DMS153 treated with DMSO at 0.1 percent for 48 hours (cell line): ENCODE data around the gene SS18L1.
"Not testable (repeated sequence)": the region's sequence is repeated elsewhere in the genome, so short reads cannot be mapped to it uniquely, and the experiment has no call there.

Experiments
- DNase-seq: peaks from one replicate; lab custom pipeline; 2025; ENCODE audit not compliant: unreplicated experiment; lab: John Stamatoyannopoulos, UW

Gene SS18L1

GRCh38 chr20:62143081-62143956 lies at the start of gene SS18L1, which contains the start of gene PSMA7:
TSS of gene SS18L1 (plus strand) at chr20:62143769. CDS start at chr20:62143821, 52 bp downstream.
TSS of gene PSMA7 (minus strand) at chr20:62143394. CDS start at chr20:62143303, 91 bp downstream.
- peak; percentile 65 for DNase-seq

GRCh38 chr20:62096421-62097380 lies 46.9 kb upstream of the SS18L1 start:
- no peak for DNase-seq

DNA sequence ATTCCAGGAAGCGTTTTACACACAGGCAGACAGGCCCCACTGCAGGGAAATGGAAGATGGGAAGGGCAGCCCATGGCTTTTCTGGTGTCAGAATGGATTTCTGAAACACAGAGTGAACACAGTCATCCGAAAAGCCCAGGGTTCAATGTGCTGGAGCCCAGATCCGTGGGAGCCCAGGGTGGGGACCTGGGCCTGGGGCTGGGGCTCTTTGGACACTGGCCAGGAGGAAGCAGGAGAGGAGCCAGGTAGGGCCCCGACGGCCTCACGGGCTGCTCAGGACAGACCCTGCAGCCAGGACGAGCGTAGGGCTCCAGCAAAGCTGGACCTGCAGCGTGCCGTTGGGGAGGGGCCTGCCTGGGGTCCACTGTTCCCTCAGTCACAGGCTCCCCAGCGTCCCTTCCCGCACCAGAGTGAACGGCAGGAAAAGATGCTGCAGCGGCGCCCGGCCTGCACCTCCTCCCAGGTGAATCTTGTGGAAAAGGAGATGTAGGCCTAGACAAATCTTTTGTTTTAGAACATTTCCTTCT lies 45.6 kb upstream of the SS18L1 start:
- no peak for DNase-seq

DNA sequence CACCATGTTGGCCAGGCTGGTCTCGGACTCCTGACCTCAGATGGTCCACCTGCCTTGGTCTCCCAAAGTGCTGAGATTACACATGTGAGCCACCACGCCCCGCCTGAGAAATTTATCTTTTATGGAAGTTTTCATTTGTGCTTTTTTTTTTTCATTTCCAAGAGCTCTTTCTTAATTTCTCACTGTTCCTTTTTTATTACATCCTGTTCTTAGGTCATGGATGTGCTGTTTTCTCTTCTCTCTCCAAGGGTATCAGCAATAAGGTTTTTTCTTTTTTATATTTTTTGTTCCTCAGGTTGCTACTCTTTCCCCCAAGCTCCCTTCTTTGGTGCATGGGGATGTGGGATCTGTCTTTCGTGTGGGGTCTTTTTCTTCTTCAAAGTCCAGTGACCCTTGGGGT lies 42.5 kb upstream of the SS18L1 start:
- no peak for DNase-seq

DNA sequence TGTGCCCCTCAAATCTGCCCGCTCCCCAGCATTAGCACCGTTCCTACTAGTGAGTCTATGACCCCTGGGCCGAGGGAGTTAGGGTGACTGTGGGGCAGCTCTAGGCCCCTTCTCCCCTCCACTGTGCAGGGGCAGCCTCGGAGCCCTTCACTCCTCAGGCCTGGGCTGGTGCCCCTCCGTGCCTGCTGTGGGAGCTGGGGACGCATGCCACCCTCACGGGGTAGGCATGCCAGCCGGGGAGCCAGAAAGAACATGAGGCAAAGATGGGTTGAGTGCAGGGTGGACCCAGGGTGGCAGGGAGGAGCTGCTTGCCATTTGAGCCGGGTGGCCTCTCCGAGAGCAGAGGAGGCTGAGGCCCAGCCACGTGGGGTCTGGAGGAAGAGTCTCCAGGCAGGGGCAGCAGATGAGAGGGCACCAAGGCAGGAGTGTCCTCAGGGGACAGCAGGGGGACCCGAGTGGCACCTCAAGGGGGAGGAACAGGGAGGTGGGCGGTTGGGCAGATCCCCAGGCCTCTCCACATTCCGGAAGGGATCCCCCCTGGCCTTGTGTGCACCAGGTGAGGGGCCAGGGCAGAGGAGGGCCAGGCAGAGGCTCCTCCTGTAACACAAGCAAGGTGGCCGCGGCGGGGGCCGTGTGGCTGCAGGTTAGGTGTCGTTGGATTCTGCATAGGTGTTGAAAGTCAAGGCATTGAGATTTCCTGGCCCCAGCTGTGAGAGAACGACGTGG lies 39.9 kb upstream of the SS18L1 start:
- DNase-seq: no peak

DNA sequence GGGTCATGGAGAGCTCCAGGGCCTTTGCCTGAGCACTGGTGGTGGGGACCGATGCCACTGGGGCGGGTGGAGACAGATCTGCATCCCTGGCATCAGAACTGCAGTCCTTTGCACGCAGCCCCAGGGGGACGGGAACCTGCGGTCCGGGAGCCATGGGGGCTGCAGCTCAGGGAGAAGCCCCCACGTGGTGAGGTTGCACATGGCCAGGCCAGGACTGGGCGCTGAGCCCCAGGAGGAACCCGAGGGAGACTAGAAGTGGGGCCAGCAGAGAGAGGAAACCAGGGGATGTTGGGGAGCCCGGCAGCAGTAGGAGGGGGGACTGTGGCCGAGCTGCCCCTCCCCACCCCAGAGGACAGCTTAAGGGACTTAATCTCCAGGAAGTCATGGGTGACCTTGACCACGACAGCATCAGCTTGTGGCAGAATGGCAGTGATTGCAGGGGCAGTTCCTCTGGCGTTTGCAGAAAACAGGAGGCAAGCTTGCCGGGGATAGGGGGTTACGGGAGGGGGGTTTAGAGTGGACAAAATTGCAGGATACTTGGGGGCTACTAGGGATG lies 39.3 kb upstream of the SS18L1 start:
- DNase-seq: no peak

- no peak for DNase-seq
Observed at GRCh38 chr20:62104791-62105345, 38.7 kb upstream of the SS18L1 start.

- no peak for DNase-seq
Observed at GRCh38 chr20:62105592-62105991, 38.0 kb upstream of the SS18L1 start.

DNA sequence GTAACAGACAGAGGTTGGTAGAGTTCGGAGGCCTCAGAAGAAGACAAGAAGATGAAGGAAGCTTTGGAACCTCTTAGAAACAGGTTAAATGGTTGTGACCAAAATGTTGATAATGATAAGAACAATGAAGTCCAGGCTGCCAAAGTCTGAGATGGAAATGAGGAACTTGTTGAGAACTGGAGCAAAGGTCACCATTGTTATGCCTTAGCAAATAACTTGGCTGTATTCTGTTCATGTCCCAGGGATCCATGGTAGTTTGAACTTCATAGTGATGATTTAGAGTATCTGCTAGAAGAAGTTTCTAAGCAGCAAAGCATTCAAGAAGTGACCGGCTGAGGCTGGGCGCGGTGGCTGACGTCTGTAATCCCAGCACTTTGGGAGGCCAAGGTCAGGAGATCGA lies 32.4 kb upstream of the SS18L1 start:
- no peak for DNase-seq

DNA sequence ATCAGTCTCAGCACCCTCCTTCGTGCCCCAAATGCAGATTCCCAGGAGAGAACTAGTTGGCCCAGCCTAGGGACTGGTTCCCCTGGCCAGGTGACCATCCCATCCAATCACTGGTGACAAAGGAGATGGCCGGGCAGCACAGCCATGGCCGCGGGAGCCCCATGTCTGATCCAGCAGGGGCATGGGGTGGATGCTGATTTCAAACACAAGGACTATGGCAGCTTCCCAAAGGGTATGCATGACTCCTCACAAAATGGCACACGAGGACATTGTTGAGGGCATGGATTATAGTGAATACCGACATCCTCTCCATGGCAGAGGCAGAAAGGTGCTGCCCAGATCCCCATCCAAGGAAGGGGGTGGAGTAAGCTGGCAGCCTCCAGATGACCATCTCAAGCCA lies 31.2 kb upstream of the SS18L1 start:
- no peak for DNase-seq

DNA sequence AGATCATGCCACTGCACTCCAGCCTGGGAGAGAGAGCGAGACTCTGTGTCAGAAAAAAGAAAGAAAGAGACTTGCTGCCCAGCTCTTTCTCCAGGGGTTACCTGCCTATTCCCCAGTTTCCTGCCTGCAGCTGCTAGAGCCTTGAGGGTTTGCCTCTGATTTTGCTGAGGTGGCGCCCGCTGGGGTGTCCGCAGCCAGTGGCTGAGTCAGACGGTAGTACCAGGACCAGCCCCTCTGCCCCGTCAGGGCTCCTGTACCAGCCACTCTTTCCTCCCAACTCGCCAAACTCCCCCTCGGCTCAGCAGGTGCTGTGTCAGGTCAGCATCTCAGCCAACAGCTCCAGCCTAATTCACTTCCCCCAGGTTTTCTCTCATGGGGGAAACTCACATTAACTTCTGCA lies 28.7 kb upstream of the SS18L1 start:
- DNase-seq: no peak

GRCh38 chr20:62115800-62116407 lies 27.7 kb upstream of the SS18L1 start:
- not testable (repeated sequence) for DNase-seq

DNA sequence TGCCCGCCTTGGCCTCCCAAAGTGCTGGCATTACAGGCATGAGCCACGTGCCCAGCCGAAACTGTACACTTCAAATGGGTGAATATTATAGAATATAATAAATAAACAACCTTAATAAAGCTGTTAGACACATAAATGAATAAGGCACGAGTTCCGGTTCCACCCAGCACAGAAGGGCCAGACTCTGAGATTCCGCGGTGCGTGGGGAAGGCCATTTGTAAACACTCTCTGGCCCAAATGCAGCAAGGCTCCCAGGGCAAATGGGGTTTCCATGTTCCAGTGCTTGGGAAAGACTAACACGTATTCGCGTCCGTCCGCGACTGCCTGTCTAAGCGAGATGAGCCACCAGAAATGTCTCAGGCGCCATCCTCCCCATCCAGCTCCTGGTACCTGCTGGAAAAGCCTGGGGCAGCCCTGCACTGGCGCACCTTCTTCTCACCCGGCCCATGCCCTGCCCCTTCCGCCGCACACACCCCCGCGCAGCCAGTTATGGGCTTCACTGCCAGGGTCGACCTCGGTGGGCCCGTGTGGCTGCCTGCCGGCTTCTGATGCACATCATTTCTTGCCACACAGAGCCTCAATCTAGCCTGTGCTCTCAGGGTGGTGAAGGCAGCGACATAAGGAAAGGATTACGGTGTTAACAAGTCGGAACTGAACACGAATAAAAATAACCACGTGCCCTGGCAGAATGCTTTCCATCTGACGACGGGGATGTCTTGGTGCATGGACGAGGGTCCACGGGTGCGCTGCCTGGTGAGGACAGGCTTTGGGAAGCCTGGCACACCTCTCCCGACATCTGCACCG lies 26.8 kb upstream of the SS18L1 start:
- peak; percentile 1 for DNase-seq

GRCh38 chr20:62117362-62117646 lies 26.3 kb upstream of the SS18L1 start:
- DNase-seq: no peak

DNA sequence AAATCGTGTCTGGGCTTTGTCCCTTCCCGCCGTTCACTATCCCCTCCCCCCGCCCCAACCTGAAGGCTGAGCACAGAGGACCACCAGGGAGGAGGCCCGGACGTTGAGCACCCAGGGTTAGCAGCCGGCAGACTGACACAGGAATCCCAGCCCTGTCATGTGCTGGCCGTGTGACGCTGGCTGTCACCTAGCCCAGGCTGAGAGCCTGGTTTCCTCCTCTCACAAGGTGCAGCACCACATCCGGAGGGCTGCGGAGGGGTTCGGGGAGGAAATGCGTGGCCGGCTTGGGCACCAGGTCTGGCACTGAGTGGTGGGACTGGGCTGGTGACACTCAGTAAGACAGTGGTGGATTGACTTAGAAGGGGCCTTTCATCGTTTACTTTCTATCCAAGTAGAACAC lies 25.9 kb upstream of the SS18L1 start:
- DNase-seq: no peak

- DNase-seq: no peak
Observed at GRCh38 chr20:62118113-62119043, 25.2 kb upstream of the SS18L1 start.

- no peak for DNase-seq
Observed at GRCh38 chr20:62119115-62119514, 24.5 kb upstream of the SS18L1 start.
